ENCODE results near the gene EPS8.

Gene EPS8

GRCh38 chr12:15789220-15790171 lies at the start of gene EPS8:
Gene EPS8 (minus strand): TSS chr12:15789388. CDS start chr12:15682951, 106,437 bp downstream.
- H3K4me3 ChIP-seq (ENCODE audit: low read depth, low read length): peak within 1 kb of the TSS; percentile 65
- TF ChIP-seq CTCF (IDR thresholded peaks at IDR 0.05; ENCODE audit: control insufficient read depth, extremely low read depth, insufficient read depth): no peak
- DNase-seq (ENCODE audit: low read depth): peak; percentile 57

- H3K4me3 ChIP-seq (ENCODE audit: low read depth, low read length): no peak overlapping the region
- no peak for TF ChIP-seq CTCF (IDR thresholded peaks at IDR 0.05; ENCODE audit: control insufficient read depth, extremely low read depth, insufficient read depth)
- DNase-seq (ENCODE audit: low read depth): no peak
These were observed 48.1 kb upstream of the EPS8 start for GRCh38 chr12:15837141-15837790.

GRCh38 chr12:15834575-15834974 lies 45.4 kb upstream of the EPS8 start:
- TF ChIP-seq CTCF (IDR thresholded peaks at IDR 0.05; ENCODE audit: control insufficient read depth, extremely low read depth, insufficient read depth): no peak
- DNase-seq (ENCODE audit: low read depth): no peak
- H3K4me3 ChIP-seq (ENCODE audit: low read depth, low read length): no peak overlapping the region

GRCh38 chr12:15831315-15831978 lies 42.3 kb upstream of the EPS8 start:
- H3K4me3 ChIP-seq (ENCODE audit: low read depth, low read length): no peak overlapping the region
- TF ChIP-seq CTCF (IDR thresholded peaks at IDR 0.05; ENCODE audit: control insufficient read depth, extremely low read depth, insufficient read depth): no peak
- no peak for DNase-seq (ENCODE audit: low read depth)

- no peak for DNase-seq (ENCODE audit: low read depth)
These were observed 41.4 kb upstream of the EPS8 start for GRCh38 chr12:15830538-15830937.

GRCh38 chr12:15829949-15830348 lies 40.8 kb upstream of the EPS8 start:
- DNase-seq (ENCODE audit: low read depth): no peak
- TF ChIP-seq CTCF (IDR thresholded peaks at IDR 0.05; ENCODE audit: control insufficient read depth, extremely low read depth, insufficient read depth): no peak
- no peak overlapping the region for H3K4me3 ChIP-seq (ENCODE audit: low read depth, low read length)

More at GRCh38 chr12:15830538-15830937, 41.4 kb upstream of the EPS8 start:
- TF ChIP-seq CTCF (IDR thresholded peaks at IDR 0.05; ENCODE audit: control insufficient read depth, extremely low read depth, insufficient read depth): no peak
- H3K4me3 ChIP-seq (ENCODE audit: low read depth, low read length): no peak overlapping the region

Measured in LNCaP clone FGC (cell line).